ENCODE data around the gene CHPF.

The CHPF gene

DNA sequence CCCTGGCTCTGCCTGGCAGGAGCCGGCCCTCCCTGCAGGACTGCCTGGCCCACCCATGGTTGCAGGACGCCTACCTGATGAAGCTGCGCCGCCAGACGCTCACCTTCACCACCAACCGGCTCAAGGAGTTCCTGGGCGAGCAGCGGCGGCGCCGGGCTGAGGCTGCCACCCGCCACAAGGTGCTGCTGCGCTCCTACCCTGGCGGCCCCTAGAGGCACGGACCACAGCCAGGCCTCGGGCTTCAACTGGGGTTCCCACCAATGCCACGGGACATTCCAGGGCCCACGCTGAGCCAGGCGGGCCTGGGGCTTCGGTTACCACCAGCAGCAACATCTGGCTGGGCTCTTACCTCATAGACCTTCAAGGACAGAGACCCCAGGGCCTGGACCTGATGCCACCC lies 51.0 kb downstream of the CHPF start:
- no peak for DNase-seq (ENCODE audit: low read depth, low spot score)
- no peak overlapping the region for H3K4me3 ChIP-seq (ENCODE audit: low read length)

DNA sequence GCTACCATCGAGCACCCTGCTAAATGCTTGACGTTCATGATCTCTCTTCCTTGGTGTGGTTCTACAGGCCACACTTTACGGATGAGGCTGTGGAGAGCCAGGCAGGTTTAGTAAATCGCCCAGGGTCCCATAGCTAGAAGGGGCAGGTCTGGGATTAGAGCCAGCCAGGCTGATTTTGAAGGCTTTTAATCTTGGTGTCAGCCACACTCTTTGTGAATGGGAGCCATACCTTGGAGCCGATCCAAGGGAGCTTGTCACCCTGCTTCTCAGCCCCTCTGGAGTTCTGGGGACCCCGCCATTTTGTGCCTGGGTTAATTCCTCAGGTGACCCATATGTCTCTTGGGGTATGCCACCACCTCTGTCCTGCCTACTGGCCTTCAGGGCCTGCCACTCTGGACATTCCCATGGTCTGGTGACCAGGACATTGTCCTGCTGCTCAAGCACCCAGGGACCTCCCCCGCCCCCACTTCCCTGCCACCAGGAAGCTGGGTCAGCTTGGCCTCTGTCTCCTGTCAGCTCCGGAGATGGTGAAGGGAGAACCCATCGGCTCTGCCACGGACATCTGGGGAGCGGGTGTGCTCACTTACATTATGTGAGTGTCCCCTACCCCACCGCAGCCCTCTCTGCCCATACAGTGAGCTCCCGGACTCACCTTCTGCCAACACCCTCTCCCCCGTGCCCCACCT lies 52.2 kb downstream of the CHPF start:
- DNase-seq (ENCODE audit: low read depth, low spot score): no peak

DNA sequence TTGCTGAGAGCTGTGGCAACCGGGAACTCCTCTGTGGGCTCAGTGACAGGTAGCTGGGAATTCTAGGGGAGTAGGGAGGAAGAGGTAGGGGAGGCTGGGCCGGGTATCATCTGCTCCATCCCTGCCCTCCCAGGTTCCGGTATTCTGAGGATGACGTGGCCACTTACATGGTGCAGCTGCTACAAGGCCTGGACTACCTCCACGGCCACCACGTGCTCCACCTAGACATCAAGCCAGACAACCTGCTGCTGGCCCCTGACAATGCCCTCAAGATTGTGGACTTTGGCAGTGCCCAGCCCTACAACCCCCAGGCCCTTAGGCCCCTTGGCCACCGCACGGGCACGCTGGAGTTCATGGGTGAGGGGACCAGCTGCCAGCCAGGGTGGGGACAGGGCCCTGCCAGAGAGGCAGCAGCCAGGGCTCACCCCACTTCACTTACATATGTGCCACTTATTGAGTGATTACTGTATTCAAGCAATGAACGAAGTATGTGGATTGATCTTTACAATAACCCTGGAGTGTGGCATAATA lies 52.9 kb downstream of the CHPF start:
- DNase-seq (ENCODE audit: low read depth, low spot score): no peak
- no peak overlapping the region for H3K4me3 ChIP-seq (ENCODE audit: low read length)

More for the DNA sequence above, 52.2 kb downstream of the CHPF start:
- no peak overlapping the region for H3K4me3 ChIP-seq (ENCODE audit: low read length)

DNA sequence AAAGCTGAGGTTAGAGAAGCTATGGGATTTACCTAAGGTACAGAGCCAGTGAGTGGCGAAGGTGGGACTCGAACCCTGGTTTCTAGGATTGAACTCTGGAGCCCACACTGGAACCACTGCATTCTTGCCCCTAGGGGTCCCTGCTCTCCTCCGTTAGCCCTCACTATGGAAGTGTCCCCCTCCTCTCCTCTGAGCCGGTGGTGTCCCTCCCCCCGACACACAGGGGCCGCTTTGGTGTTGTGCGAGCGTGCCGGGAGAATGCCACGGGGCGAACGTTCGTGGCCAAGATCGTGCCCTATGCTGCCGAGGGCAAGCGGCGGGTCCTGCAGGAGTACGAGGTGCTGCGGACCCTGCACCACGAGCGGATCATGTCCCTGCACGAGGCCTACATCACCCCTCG lies 53.4 kb downstream of the CHPF start:
- DNase-seq (ENCODE audit: low read depth, low spot score): no peak
- no peak overlapping the region for H3K4me3 ChIP-seq (ENCODE audit: low read length)

DNA sequence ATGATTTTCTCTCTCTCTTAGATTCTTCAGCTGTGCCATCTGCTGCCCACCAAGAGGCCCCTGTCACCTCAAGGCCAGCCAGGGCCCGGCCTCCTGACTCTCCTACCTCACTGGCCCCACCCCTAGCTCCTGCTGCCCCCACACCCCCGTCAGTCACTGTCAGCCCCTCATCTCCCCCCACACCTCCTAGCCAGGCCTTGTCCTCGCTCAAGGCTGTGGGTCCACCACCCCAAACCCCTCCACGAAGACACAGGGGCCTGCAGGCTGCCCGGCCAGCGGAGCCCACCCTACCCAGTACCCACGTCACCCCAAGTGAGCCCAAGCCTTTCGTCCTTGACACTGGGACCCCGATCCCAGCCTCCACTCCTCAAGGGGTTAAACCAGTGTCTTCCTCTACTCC lies 54.3 kb downstream of the CHPF start:
- no peak for DNase-seq (ENCODE audit: low read depth, low spot score)
- H3K4me3 ChIP-seq (ENCODE audit: low read length): no peak overlapping the region
